Activated CD8-positive, alpha-beta memory T cell treated with anti-CD3 and anti-CD28 coated beads, Interleukin-2, amount 50 U/mL, for 48 hours (primary cell): ENCODE measurements around the gene NLRC5.
"Not testable (repeated sequence)": the region's sequence is repeated elsewhere in the genome, so short reads cannot be mapped to it uniquely, and the experiment has no call there.

ENCODE experiments used
- DNase-seq: peaks from one replicate; pipeline ENCODE4 v3.0.0-alpha.2; 2020

The NLRC5 gene

DNA sequence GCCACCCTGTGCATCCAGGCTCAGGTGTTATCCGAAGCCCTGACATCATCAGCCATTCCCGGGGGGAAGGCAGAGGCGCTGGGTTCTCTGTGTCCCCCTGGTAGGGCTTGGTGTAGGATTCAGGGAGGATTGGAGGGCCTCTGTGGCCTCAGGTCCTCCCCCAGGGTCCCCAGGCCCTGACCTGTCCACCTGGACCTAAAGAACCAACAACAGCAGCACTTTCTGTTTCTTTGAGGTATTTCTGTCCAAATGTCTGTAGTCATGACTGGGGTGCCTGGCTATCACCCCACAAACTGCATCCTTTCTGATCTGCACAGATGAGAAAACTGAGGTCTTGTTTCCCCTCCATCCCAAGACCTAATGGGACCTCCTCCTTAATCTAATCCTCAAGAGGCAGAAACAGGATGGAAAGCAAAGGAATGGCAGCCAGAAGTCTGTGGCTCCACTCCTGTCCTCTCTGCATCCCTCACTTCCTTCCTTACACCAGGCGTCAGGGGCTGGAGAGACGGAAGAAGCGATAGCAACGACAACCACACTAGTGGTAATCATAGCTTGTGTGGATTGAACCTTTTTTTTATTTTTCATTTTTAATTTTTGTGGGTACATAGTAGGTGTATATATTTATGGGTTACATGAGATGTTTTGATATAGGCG lies 11.8 kb downstream of the NLRC5 start:
- no peak for DNase-seq

DNA sequence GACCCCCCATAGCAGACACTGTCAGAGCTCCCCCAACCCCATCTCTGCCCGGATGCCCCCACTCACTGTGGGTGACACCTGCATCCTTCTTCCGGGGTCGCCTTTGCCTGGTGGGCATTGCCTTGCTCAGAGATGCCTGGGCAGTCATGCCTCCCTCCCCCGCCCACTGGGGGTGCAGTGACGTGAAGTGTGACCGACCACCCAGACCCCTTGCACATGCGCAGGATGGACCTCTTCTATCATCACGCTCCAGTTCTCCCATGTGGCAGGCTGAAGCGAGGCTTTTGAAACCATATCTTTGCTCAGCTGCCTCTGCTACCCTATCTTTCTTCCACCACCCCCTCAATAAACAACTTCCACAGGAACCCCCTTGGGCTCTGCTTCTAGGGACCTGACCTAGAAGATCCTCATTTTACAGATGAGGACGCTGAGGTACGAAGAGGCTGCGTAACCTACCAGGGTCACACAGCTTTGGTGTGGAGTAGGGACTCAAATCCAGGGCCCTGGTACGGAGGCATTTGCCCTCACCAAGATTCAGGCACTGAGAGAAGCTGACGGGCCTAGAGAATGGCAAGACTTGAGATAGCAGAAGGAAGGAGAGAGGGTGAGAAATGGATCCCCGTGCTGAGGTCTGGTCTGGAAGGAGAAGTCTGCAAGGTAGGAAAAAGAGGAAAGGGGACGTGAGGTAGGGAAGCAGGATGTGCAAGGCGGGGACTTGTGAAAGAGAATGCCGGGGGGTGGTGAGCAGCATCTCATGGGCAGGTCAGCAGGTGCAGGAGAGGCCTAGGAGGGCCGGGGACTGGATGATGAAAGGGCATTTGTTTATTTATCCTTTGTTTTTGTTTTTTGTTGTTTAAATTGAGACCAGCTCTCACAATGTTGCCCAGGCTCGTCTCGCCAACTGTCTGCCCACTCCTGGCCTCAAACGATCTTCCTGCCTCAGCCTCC lies 14.4 kb downstream of the NLRC5 start:
- DNase-seq = no peak

- no peak for DNase-seq
Observed at GRCh38 chr16:57004387-57005250, 15.3 kb downstream of the NLRC5 start.

DNA sequence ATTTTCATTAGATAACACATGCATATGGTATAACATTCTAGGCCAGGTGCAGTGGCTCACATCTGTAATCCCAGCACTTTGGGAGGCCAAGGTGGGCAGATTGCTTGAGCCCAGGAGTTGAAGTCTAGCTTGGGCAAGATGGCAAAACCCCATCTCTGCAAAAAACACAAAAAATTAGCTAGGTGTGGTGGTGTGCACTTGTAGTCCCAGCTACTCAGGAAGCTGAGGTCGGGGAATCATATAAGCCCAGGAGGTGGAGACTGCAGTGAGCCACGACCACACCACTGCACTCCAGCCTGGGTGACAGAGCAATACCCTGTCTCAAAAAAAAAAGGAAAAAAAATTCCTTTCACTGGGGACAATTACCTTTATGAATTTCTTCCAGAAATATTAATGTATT lies 16.2 kb downstream of the NLRC5 start:
- not testable (repeated sequence) for DNase-seq

GRCh38 chr16:57007050-57007449 lies 17.7 kb downstream of the NLRC5 start:
- DNase-seq = no peak

- peak; percentile 41 for DNase-seq
Observed at GRCh38 chr16:57007530-57007929, 18.2 kb downstream of the NLRC5 start.

- no peak for DNase-seq
Observed at GRCh38 chr16:57008440-57008839, 19.1 kb downstream of the NLRC5 start.

DNA sequence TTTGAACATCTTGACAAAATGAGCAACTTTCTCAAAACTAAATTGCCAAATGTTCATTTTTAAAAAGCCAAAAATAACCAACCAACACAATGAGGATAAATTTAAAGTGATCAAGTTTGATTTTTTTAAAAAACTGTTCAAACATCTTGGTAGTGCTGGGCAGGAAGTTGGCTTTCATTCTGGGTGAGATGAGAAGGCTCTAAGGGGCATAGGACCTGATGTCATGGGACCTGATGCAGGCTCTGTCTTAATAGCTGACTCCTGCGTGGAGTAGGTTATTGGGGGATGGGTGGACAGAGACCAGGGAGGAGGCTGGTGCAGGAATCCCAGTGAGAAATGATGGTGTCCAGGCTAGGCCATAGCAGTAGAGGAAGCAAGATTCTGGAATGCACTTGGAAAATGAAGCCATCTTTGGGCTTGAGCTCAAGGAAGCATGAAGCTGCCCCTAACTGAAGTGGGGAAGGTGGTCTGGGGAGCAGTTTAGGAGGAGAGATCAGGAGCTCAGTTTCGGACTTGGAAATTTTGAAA lies 20.4 kb downstream of the NLRC5 start:
- DNase-seq = peak; percentile 46

- no peak for DNase-seq
Observed at GRCh38 chr16:57012353-57012752, 23.0 kb downstream of the NLRC5 start.

- no peak for DNase-seq
Observed at GRCh38 chr16:57013229-57013628, 23.9 kb downstream of the NLRC5 start.

DNA sequence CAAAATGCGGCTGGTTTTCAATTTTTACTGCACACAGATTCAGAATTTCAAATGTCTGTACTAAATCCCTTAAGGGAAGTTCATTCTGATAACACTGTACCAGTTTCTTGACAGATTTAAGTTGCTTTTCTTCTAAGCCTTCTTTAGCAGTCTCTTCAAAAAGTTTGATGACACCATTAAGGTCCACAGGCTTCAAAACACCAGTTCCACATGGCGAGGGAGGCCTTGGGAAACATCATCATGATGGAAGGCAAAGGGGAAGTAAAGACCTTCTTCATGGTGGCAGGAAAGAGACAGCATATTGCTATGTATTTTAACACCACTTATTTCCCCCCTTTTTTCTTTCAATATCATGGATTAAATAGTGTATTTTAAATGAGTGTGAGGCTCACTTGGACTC lies 24.5 kb downstream of the NLRC5 start:
- no peak for DNase-seq

GRCh38 chr16:57016301-57016700 lies 26.9 kb downstream of the NLRC5 start:
- no peak for DNase-seq

DNA sequence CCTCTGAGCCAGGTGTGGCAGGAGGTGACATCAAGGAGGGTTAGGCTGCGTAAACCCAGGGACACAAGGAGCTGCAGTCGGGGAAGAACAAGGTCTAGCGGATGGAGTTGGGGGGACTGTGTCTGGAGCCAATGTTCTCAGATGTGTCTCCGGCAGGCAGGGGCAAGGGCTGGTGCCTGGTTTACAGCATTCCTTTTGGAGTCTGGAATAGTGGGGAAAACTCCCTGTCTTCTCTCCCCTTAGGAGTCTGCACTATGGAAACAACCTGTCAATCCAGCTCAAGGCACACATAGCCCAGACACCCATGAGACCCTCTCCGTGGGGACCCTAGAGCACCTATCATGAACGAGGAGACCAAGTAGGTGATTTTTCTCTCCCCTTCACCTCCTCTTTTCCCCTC lies 27.5 kb downstream of the NLRC5 start:
- DNase-seq = no peak

GRCh38 chr16:57017251-57017650 lies 27.9 kb downstream of the NLRC5 start:
- no peak for DNase-seq

GRCh38 chr16:57019746-57020145 lies 30.4 kb downstream of the NLRC5 start:
- no peak for DNase-seq

- no peak for DNase-seq
Observed at GRCh38 chr16:57020651-57021050, 31.3 kb downstream of the NLRC5 start.

GRCh38 chr16:57021757-57022156 lies 32.4 kb downstream of the NLRC5 start:
- DNase-seq = no peak

DNA sequence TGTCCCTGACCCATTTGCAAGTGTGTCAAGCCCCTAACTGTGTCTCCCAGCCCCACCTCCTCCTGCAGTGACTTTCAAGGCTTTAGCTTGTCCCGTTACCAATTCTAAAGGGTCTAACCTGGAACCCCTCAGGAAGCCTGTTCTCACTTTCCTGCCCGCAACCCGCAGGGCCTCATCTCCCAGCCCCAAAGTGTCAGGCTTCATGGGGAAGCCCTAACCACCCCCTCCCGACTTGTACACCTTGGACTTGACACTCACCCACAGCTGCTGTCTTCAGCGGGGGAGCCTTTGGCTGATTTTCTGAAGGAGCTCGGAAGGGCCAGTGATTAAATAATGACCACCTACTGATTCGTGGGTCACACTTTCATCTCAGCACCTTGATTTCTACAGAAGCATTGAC lies 33.1 kb downstream of the NLRC5 start:
- no peak for DNase-seq

DNA sequence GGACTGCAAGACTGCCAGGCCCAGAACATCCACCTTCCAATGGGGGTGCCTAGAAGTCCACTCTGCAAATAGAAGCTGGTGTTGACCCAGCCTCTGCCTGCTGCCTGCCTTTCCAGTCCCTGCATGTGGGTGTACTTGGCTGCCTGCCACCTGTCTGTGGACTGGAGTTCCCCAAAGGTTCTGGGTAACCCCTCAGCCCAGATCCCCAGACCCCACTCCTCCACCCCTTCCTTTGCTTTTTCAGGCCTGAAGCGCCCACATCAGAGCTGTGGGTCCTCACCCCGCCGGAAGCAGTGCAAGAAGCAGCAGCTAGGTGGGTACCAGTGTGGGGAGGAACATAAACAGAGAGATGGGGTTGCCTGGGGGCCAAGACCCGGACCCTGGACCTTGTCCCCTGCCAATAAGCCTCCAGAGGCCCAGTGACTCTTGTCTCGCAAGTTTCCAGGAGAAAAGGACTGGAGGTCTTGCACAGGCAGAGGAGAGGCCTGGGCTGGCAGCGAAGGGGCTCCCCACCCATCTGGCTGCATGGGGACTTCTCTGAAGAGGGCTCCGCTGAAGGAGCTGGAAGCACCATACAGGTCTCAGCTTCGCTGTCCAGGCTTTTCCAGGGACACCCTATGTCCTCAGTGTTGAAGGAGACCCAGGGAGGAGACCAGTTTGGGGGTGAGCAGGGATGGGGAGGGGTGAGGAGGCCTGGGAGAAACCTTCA lies 34.3 kb downstream of the NLRC5 start:
- peak; percentile 80 for DNase-seq

DNA sequence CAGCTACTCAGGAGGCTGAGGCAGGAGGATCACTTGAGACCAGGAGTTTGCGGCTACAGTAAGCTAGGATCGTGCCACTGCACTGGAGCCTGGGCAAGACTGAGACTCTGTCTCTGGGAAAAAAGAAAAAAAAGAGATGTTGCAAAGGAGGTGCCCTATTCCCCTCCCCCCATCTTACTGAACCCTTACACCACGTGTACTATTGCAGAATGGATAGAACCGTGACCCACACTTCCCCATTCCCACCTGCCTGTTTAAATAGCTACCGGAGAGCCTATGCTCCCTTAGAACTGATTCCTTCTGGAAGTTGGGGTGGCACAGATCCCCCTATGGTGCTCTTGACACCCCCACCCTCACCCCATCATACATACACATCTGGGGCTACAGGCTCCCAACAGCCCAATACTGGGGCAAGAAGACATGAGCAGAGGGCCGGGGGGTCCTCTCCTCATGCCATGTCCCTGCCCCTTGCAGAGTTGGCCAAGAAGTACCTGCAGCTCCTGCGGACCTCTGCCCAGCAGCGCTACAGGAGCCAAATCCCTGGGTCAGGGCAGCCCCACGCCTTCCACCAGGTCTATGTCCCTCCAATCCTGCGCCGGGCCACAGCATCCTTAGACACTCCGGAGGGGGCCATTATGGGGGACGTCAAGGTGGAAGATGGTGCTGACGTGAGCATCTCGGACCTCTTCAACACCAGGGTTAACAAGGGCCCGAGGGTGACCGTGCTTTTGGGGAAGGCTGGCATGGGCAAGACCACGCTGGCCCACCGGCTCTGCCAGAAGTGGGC lies 35.7 kb downstream of the NLRC5 start:
- no peak for DNase-seq

- no peak for DNase-seq
Observed at GRCh38 chr16:57025941-57026777, 36.8 kb downstream of the NLRC5 start.
